Esophagus squamous epithelium (tissue), 5 donors: ENCODE data around the gene PLD3. TPM values are rescaled to one million over a fixed set of nuclear protein-coding genes. Genes with fewer than 3 reads are reported as not detected.

ENCODE experiments used
- DNase-seq: peaks from one replicate; lab custom pipeline; 2025; lab: John Stamatoyannopoulos, UW
- H3K27ac ChIP-seq, 4 donors: fragments of 200-600 bp; sonication (generic); one replicate each; pipeline ENCODE4 v1.5.1; 2016 to 2019; ENCODE audit warnings: mild to moderate bottlenecking in 1 of 4
- H3K27me3 ChIP-seq, 4 donors: fragments of 200-600 bp; sonication (generic); 1 replicate in 3 of 4; 2 replicates in 1 of 4; pipeline versions ENCODE4 v1.5.1 to v1.6.0; 2017 to 2021; ENCODE audit warnings: antibody characterized with exemption in 1 of 4
- H3K36me3 ChIP-seq, 3 donors: fragments of 200-600 bp; sonication (generic); one replicate each; pipeline ENCODE4 v1.5.1; 2016 to 2019
- H3K4me1 ChIP-seq, 3 donors: fragments of 200-600 bp; sonication (generic); one replicate each; pipeline ENCODE4 v1.5.1; 2017 to 2019
- H3K4me3 ChIP-seq, 4 donors: fragments of 200-600 bp; sonication (generic); 1 replicate in 3 of 4; 2 replicates in 1 of 4; pipeline ENCODE4 v1.5.1; 2016 to 2019; ENCODE audit warnings: mild to moderate bottlenecking in 2 of 4, moderate library complexity in 1 of 4
- H3K9me3 ChIP-seq, 3 donors: fragments of 200-600 bp; sonication (generic); one replicate each; pipeline ENCODE4 v1.5.1; 2016 to 2019
- POLR2A ChIP-seq, 4 donors: fragments of 450-650 bp; IDR thresholded peaks; one replicate each; pipeline ENCODE4 v1.6.1; 2017; ENCODE audit warnings: antibody characterized with exemption in 4 of 4, mild to moderate bottlenecking in 4 of 4, moderate library complexity in 3 of 4
- WGBS, 2 donors: methylation state at CpG; one replicate each; pipeline ENCODE4 v1.1.5; 2018; 5-methylcytosine and 5-hydroxymethylcytosine counted together
- intact Hi-C: fragments of 100-400 bp; cut with DNase I; formaldehyde crosslinking; loops from one replicate; pipeline ENCODE4 v1.15.0; 2022
- total RNA-seq, 4 donors: library from RNA; depleted of rRNA; stranded (reverse); fragments of >200 nt; gene quantifications; one replicate each; pipeline ENCODE4 v1.1.0, GENCODE V29; 2016
- TF ChIP-seq, protein P1 (sequence below), 6 experiments: fragments of 450-650 bp in 4 of 6; fragments of 200-600 bp in 2 of 6; sonication (generic) in 2 of 6; IDR thresholded peaks; one replicate each; pipeline ENCODE4 v1.5.1; 2016 to 2019; ENCODE audit warnings: antibody characterized with exemption in 6 of 6, mild to moderate bottlenecking in 4 of 6, moderate library complexity in 4 of 6
- donor health status: DM: yes; HTN: yes; CAD: no.

PLD3 gene
- total RNA-seq, 4 donors from 2014 or later = 56.8 to 163 (median 128) TPM

DNA sequence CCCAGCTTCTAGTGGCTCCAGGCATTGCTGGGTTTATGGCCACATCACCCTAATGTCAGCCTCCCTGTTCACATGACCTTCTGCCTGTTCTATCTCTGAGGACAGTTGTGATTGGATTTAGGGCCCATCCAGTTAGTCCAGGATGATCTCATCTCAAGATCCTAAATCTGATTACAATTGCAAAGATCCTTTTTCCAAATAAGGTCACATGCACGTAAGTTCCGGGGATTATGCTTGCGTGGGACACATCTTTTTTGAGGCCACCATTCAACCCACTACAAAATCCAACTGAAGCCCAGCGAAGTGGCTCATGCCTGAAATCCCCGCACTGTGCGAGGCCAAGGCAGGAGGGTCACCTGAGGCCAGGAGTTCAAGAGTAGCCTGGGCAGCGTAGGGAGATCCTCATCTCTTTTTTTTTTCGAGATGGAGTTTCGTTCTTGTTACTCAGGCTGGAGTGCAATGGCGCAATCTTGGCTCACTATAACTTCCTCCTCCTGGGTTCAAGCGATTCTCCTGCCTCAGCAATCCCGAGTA lies 12.3 kb downstream of the PLD3 start:
- H3K36me3 ChIP-seq = peaks cover 0 to 22% (median 0%) of the 10 kb centered on the region in 3 donors
- no peak overlapping the region for H3K27ac ChIP-seq
- no peak for TF ChIP-seq POLR2A (IDR thresholded peaks at IDR 0.05)
- TF ChIP-seq, protein P1, sequence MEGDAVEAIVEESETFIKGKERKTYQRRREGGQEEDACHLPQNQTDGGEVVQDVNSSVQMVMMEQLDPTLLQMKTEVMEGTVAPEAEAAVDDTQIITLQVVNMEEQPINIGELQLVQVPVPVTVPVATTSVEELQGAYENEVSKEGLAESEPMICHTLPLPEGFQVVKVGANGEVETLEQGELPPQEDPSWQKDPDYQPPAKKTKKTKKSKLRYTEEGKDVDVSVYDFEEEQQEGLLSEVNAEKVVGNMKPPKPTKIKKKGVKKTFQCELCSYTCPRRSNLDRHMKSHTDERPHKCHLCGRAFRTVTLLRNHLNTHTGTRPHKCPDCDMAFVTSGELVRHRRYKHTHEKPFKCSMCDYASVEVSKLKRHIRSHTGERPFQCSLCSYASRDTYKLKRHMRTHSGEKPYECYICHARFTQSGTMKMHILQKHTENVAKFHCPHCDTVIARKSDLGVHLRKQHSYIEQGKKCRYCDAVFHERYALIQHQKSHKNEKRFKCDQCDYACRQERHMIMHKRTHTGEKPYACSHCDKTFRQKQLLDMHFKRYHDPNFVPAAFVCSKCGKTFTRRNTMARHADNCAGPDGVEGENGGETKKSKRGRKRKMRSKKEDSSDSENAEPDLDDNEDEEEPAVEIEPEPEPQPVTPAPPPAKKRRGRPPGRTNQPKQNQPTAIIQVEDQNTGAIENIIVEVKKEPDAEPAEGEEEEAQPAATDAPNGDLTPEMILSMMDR (IDR thresholded peaks at IDR 0.05) = no peak
- intact Hi-C loops = no loop called here
- no peak overlapping the region for H3K4me3 ChIP-seq
- 74 to 84% methylated on average over 12 of the region's 12 CpGs for WGBS, 2 donors
- no peak for DNase-seq
- H3K27me3 ChIP-seq = no peaks in the 10 kb centered on the region
- H3K4me1 ChIP-seq = peaks cover 3 to 29% (median 6%) of the 10 kb centered on the region in 3 donors
- no peaks in the 10 kb centered on the region for H3K9me3 ChIP-seq

- TF ChIP-seq, protein P1 (IDR thresholded peaks at IDR 0.05) = no peak
- no peak for TF ChIP-seq POLR2A (IDR thresholded peaks at IDR 0.05)
- Histone ChIP-seq H3K36me3 (peaks cover 0 to 32% (median 0%) of the 10 kb centered on the region in 3 donors), H3K27ac (no peak overlapping the region), H3K9me3 (no peaks in the 10 kb centered on the region), H3K4me3 (no peak overlapping the region), H3K4me1 (peaks cover 3 to 37% (median 9%) of the 10 kb centered on the region in 3 donors), H3K27me3 (no peaks in the 10 kb centered on the region)
- intact Hi-C loops = no loop called here
- WGBS, 2 donors = 86 to 93% methylated on average over 3 of the region's 3 CpGs
- no peak for DNase-seq
Measured at GRCh38 chr19:40362160-40362559, 13.7 kb downstream of the PLD3 start.

DNA sequence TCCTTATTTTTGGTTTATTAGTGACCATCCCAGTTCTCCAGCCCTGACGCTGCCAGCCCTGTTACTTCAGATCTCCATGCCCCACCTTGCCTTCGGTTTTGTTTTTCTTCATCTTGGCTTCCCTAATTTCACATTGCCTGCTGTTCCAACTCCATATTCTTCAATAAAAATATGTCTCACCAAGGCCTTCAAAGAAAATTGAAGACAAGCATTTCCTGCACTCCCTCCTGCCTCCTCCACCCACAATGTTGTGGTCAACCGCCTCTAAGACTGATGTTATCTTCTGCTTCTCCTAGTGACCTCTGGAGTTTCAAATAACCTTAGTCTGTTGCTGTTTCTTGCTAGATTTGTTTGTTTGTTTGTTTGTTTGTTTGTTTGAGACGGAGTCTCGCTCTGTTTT lies 14.6 kb downstream of the PLD3 start:
- intact Hi-C loops = no loop called here
- Histone ChIP-seq H3K27me3 (no peaks in the 10 kb centered on the region), H3K36me3 (peaks cover 0 to 37% (median 0%) of the 10 kb centered on the region in 3 donors), H3K4me3 (no peak overlapping the region), H3K27ac (no peak overlapping the region), H3K9me3 (no peaks in the 10 kb centered on the region), H3K4me1 (peaks cover 3 to 37% (median 9%) of the 10 kb centered on the region in 3 donors)
- TF ChIP-seq POLR2A (IDR thresholded peaks at IDR 0.05) = no peak
- TF ChIP-seq, protein P1 (IDR thresholded peaks at IDR 0.05) = no peak
- WGBS, 2 donors = 73 to 80% methylated on average over 5 of the region's 5 CpGs
- no peak for DNase-seq

DNA sequence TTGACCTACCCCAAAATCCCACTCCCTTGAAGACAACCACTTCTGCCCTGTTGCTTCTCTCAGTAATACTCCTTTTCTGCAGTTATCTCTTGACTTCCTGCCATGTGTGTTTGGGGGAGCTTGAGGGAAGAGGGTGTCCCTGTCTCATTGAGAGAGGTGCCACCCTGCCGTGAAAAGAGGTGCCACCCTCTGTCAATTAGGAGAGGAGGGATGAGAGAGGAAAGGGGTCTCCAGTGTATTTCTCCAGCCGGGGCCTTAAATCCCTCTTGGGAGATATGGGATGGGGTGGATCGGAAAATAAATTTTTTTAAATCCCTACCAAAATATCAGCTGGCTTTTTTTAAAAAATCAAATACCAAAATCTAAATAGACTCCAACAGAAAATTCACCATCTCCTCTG lies 16.5 kb downstream of the PLD3 start:
- Histone ChIP-seq H3K27ac (no peak overlapping the region), H3K36me3 (peaks cover 0 to 40% (median 6%) of the 10 kb centered on the region in 3 donors), H3K27me3 (no peaks in the 10 kb centered on the region), H3K9me3 (no peaks in the 10 kb centered on the region), H3K4me3 (peak overlapping the region in 2 of 4 donors; percentile 40 to 43), H3K4me1 (peaks cover 0 to 35% (median 9%) of the 10 kb centered on the region in 3 donors)
- no peak for DNase-seq
- intact Hi-C loops = no loop called here
- 61 to 78% methylated on average over 3 of the region's 3 CpGs for WGBS, 2 donors
- TF ChIP-seq, protein P1 (IDR thresholded peaks at IDR 0.05) = no peak
- TF ChIP-seq POLR2A (IDR thresholded peaks at IDR 0.05) = no peak

DNA sequence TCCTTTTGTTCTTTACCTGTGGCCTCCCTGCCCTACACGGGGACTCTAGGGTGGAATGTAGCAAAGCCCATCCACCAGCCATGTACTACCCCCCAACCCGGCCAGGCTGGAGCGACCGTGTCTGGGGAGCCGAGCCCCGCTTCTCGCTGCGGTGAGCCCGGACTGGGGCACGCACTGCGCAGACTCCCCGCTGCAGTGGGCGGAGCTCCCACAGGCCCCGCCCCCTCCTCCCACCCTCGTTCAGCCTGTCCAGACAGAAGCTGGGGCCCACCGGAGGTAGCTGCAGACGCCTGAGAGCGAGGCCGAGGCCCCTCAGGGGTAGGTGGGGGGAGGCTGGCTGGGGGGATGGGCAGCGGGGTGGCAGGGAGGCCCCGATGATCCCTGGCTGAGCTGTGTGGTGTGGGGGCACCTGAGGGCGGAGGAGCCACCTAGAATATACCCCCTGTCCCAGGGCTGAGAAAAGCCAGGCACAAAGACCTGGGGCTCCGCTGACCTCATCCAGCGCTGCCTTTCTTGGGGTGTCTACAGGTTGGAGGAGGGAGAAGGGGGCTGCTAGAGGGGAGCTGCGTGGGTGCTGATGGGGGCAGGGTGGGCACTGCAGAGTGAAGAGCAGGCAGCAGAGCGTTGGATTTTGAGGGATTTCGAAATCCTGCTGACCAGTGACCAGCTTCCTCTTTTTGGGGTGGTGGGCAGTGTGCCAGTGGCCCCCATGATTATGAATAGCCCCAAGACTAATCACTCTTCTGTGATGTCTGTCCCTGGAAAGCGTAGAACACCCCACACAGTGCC lies 17.3 kb downstream of the PLD3 start:
- Histone ChIP-seq H3K9me3 (no peaks in the 10 kb centered on the region), H3K27ac (peak overlapping the region in 3 of 4 donors; percentile 49 to 69 (median 55)), H3K36me3 (peaks cover 0 to 46% (median 9%) of the 10 kb centered on the region in 3 donors), H3K4me1 (peaks cover 0 to 28% (median 5%) of the 10 kb centered on the region in 3 donors), H3K4me3 (peak overlapping the region; percentile 10 to 60 (median 42)), H3K27me3 (no peaks in the 10 kb centered on the region)
- WGBS, 2 donors = 33 to 63% methylated on average over 4 to 6 of the region's 28 CpGs
- DNase-seq = no peak
- TF ChIP-seq, protein P1 (IDR thresholded peaks at IDR 0.05) = no peak
- TF ChIP-seq POLR2A (IDR thresholded peaks at IDR 0.05) = no peak
- intact Hi-C loops = no loop called here
